ENCODE results near the gene BIRC5. TPM values are rescaled to one million over a fixed set of nuclear protein-coding genes. Genes with fewer than 3 reads are reported as not detected.
A peak's percentile ranks its signal among the peaks of the same experiment; 100 is the strongest.
"Not testable (repeated sequence)": the region's sequence is repeated elsewhere in the genome, so short reads cannot be mapped to it uniquely, and the experiment has no call there.

The BIRC5 gene
- 100 to 1,000 TPM; 100 to 107 TPM for total RNA-seq

DNA sequence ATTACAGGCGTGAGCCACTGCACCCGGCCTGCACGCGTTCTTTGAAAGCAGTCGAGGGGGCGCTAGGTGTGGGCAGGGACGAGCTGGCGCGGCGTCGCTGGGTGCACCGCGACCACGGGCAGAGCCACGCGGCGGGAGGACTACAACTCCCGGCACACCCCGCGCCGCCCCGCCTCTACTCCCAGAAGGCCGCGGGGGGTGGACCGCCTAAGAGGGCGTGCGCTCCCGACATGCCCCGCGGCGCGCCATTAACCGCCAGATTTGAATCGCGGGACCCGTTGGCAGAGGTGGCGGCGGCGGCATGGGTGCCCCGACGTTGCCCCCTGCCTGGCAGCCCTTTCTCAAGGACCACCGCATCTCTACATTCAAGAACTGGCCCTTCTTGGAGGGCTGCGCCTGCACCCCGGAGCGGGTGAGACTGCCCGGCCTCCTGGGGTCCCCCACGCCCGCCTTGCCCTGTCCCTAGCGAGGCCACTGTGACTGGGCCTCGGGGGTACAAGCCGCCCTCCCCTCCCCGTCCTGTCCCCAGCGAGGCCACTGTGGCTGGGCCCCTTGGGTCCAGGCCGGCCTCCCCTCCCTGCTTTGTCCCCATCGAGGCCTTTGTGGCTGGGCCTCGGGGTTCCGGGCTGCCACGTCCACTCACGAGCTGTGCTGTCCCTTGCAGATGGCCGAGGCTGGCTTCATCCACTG is at the start of gene BIRC5:
Gene BIRC5 (plus strand): TSS at position 238 of the 690 bp plus-strand sequence. CDS start 64 bp downstream, at position 302.
- POLR2A ChIA-PET: interaction anchor here (0.7 kb wide), 1 partner anchor 101 kb away, joined by 3 read pairs; no protein-coding TSS in a partner anchor
- Mint-ChIP-seq H3K27ac (peak within 1 kb of the TSS; percentile 78), H3K36me3 (ENCODE audit: low read depth) (peaks cover 22% of the 10 kb centered on the region), H3K4me3 (peak within 1 kb of the TSS; percentile 89), H3K4me1 (peaks cover 5% of the 10 kb centered on the region), H3K9me3 (ENCODE audit: low read depth) (no peaks in the 10 kb centered on the region), H3K27me3 (no peaks in the 10 kb centered on the region)
- peak; percentile 100 for ATAC-seq
- DNase-seq: peak; percentile 97
- CTCF ChIA-PET: interaction anchor here (0.6 to 1.8 kb wide), 6 partner anchors 38 to 197 kb away, joined by 3 to 7 read pairs (median 4); no protein-coding TSS in a partner anchor
- intact Hi-C loops (cut with DNase I, micrococcal nuclease): loop anchor here (1.0 kb wide), 8 partner anchors 27 to 795 kb away; partner anchors contain the start of genes AFMID (in 2 of the 2), TK1 (in 2 of the 2), CANT1 (in 1 of the 2) and SOCS3 (in 1 of the 2)

DNA sequence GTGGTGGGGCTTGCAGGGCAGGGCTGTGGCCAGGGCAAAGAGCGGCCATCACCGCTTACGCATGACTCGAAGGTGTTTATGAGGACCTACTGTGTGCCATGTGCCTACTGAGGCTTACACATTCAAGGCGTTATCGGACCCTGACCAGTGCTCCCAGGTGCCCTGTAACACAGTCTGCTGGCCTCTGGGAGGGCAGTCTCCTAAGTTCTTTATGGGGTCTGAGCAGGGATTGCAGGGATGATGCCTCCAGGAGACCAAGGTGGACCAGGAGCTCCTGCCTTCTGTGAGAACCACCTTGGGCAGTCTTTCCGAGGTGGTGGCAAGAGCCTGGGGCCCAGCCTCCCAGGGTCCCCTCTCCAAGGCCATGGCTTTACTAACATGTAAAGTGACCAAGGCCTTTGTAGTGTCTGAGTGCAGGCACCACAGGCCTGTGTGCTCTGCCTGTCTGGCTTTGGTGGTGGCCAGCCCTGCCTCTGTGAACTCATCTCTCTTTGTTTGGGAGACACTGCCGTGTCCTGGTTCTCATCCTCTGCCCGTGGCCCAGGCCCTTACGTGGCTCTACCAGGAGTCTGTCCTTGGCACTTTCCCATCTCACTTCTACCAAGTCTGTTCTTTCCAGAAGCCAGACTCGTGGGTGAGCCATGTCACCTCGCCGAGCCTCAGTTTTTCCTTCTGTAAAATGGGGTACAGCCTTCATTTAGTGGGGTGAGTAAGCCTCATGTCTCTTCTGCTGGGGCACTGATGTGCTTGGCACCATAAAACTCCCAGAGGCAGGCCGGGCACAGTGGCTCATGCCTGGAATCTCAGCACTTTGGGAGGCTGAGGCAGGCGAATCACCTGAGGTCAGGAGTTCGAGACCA is 49.1 kb upstream of the BIRC5 start:
- Mint-ChIP-seq H3K27me3 (no peaks in the 10 kb centered on the region), H3K4me1 (peaks cover 6% of the 10 kb centered on the region), H3K27ac (no peak overlapping the region), H3K4me3 (no peak overlapping the region), H3K36me3 (ENCODE audit: low read depth) (no peaks in the 10 kb centered on the region), H3K9me3 (ENCODE audit: low read depth) (no peaks in the 10 kb centered on the region)
- ChIA-PET CTCF (interaction anchor here (1.7 kb wide), 1 partner anchor 30 kb away, joined by 4 read pairs; no protein-coding TSS in a partner anchor), POLR2A (interaction anchor here (0.9 kb wide), 1 partner anchor 10 kb away, joined by 3 read pairs; no protein-coding TSS in a partner anchor)
- intact Hi-C loops (cut with DNase I, micrococcal nuclease): loop anchor here in 1 of 2 experiments (5.0 kb wide), 1 partner anchor 33 kb away; the partner anchor contains the start of gene TMC8
- no peak for ATAC-seq
- no peak for DNase-seq

DNA sequence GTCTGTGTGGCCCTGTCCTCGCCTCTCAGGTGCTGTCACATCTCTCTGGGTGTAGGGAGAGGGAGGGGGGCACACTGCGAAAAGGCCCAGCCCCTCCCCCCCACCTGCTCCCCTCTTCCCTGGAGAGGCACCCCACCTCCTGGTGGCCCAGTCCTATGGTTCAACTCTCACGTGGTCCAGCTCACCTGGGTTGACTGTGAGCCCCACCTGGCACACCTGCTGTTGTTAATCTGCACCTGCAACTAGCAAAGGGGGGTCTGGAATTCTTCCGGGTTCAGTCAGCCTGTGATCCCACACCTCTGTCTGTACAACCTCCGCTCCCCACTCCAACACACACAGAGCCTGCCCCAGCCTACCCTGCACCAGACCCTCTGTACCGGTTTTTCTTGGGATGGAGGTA is 47.6 kb upstream of the BIRC5 start:
- DNase-seq (no peak), ATAC-seq (no peak)
- peaks cover 15% of the 10 kb centered on the region for H3K4me1 Mint-ChIP-seq
- H3K4me3 Mint-ChIP-seq: no peak overlapping the region
- peaks cover 9% of the 10 kb centered on the region for H3K36me3 Mint-ChIP-seq (ENCODE audit: low read depth)
- no peak overlapping the region for H3K27ac Mint-ChIP-seq
- ChIA-PET CTCF (interaction anchor here (0.7 kb wide), 1 partner anchor 37 kb away, joined by 3 read pairs; no protein-coding TSS in a partner anchor), POLR2A (no interaction called here)
- H3K27me3 Mint-ChIP-seq: no peaks in the 10 kb centered on the region
- intact Hi-C loops (cut with DNase I, micrococcal nuclease): loop anchor here in 1 of 2 experiments (5.0 kb wide), 1 partner anchor 34 kb away; the partner anchor contains the start of gene TMC8
- H3K9me3 Mint-ChIP-seq (ENCODE audit: low read depth): no peaks in the 10 kb centered on the region

DNA sequence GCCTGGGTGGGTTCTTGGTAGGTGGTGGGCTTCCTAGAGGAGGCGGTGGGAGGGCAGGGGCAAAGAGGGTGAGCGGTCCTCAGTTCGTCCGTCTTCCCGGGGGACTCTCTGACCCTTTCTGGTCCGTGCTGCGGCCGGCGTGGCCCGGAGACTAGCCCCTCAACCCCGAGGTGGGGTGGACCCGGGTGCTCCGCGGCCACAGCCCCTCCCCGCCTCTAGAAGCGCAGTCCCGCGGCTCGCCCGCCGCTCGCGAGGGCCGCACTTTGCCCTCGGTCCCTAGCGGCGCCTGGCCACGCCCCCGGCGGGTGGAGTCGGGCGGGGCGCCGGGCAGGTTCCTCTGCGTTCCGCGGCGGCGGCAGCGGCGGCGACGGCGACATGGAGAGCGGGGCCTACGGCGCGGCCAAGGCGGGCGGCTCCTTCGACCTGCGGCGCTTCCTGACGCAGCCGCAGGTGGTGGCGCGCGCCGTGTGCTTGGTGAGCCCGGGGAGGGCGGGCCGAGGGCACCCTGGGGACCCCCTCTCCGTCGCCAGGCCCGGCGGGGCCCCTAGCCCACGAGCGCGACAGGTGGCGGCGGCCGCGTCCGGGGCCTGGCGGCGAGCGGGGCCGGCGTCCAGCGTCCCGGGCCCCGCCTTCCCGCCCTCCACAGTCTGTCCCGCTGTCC is 45.7 kb upstream of the BIRC5 start, which contains the start of gene SYNGR2:
Gene SYNGR2 (plus strand): TSS at position 340 of the 661 bp plus-strand sequence. CDS start 36 bp downstream, at position 376.
- Mint-ChIP-seq H3K9me3 (ENCODE audit: low read depth) (no peaks in the 10 kb centered on the region), H3K27ac (peak within 1 kb of the TSS; percentile 69), H3K4me3 (peak within 1 kb of the TSS; percentile 71), H3K36me3 (ENCODE audit: low read depth) (peaks cover 26% of the 10 kb centered on the region), H3K27me3 (no peaks in the 10 kb centered on the region), H3K4me1 (peaks cover 35% of the 10 kb centered on the region)
- CTCF ChIA-PET: no interaction called here
- POLR2A ChIA-PET: no interaction called here
- ATAC-seq (peak; percentile 79), DNase-seq (peak; percentile 93)
- intact Hi-C loops (cut with DNase I, micrococcal nuclease): loop anchor here (1.0 to 5.0 kb wide), 8 partner anchors 18 to 56 kb away; partner anchors contain the start of genes AFMID (in 2 of the 2), TK1 (in 2 of the 2), BIRC5 (in 1 of the 2) and TMC6 (in 1 of the 2)

DNA sequence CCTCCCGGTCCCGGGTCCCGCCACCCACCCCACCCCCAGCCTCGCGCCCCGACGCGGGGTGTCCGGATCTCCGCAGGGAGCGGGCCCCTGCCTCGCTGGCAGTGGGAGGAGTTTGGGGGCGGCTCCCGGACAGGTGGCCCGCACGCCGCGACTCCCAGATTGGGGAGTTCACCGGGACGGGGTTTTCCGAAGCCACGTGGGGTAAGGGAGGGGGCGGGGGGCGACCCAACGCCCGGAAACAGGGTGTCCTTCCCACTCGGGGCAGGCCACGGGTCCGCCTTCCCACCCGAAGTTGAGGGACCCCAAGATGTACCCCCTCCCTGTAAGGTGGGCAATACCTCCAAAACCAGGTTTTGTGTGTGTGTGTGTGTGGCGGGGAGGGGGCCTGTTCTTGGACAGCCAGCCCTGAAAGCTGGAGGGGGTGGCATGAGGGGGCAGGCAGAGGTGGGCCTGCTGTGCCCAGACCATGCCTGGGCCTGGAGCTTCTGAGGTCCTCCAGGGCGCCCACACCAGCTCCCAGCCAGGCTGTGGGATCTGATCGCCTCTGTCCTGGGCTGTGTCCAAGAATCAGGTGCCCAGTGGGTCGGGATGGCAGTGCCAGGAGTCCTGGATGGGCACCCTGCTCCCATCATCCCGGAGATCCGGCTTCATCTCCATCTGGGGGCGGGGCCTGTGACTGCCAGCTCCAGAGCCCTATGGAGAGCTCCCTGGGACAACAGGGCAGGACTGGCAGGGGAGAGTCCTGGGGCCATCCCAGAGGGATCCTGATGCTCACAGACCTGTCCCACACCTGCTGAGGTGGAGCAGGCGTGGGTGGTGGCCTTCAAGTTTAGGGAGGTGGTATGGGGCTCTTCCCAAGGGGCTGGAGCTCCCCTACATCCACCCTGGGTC is 44.9 kb upstream of the BIRC5 start:
- CTCF ChIA-PET: interaction anchor here (0.6 to 2.0 kb wide), 3 partner anchors 54 to 84 kb away, joined by 3 to 5 read pairs (median 3); no protein-coding TSS in a partner anchor
- intact Hi-C loops (cut with DNase I, micrococcal nuclease): loop anchor here (1.0 to 5.0 kb wide), 8 partner anchors 18 to 56 kb away; partner anchors contain the start of genes AFMID (in 2 of the 2), TK1 (in 2 of the 2), BIRC5 (in 1 of the 2) and TMC6 (in 1 of the 2)
- no peaks in the 10 kb centered on the region for H3K27me3 Mint-ChIP-seq

DNA sequence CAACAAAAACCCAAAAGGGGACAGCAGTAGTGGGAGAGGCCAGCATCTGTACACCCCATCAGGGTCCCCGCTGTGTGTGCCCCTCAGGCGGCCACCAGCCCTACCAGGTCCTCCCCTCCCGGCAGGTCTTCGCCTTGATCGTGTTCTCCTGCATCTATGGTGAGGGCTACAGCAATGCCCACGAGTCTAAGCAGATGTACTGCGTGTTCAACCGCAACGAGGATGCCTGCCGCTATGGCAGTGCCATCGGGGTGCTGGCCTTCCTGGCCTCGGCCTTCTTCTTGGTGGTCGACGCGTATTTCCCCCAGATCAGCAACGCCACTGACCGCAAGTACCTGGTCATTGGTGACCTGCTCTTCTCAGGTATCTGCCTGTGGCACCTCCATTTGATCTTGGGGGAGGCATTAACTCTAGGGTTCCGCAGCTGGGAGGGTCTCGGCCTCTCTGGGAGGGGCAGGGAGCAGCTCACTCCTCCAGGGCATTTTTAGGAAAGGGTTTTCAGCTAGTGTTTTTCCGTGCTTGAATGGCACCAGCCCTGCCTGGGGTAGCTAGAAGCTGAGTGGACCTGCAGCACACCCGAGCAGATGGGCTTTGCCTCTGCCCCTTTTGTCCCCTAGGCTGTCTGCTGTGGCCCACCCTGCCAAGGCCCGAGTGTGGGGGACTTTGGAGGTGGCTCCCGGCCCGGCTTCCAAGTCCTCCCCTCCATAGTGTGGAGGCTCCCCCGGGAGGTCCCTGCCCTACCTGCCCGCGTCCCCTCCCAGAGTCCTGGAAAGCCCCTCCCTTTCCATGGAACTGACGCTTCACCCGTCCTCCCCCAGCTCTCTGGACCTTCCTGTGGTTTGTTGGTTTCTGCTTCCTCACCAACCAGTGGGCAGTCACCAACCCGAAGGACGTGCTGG is 43.1 kb upstream of the BIRC5 start:
- H3K36me3 Mint-ChIP-seq (ENCODE audit: low read depth): peaks cover 45% of the 10 kb centered on the region
- ATAC-seq (no peak), DNase-seq (no peak)
- H3K4me1 Mint-ChIP-seq: peaks cover 48% of the 10 kb centered on the region
- intact Hi-C loops (cut with DNase I, micrococcal nuclease): no loop called here
- CTCF ChIA-PET: interaction anchor here (0.8 to 2.0 kb wide), 2 partner anchors 18 to 86 kb away, joined by 3 to 5 read pairs; no protein-coding TSS in a partner anchor
- POLR2A ChIA-PET: interaction anchor here (0.6 to 1.1 kb wide), 3 partner anchors 9 to 43 kb away, joined by 3 to 7 read pairs (median 3); no protein-coding TSS in a partner anchor
- peak overlapping the region; percentile 11 for H3K4me3 Mint-ChIP-seq
- H3K27me3 Mint-ChIP-seq: no peaks in the 10 kb centered on the region
- H3K27ac Mint-ChIP-seq: peak overlapping the region; percentile 81
- H3K9me3 Mint-ChIP-seq (ENCODE audit: low read depth): no peaks in the 10 kb centered on the region

More for the DNA sequence above, 44.9 kb upstream of the BIRC5 start:
- Mint-ChIP-seq H3K9me3 (ENCODE audit: low read depth) (no peaks in the 10 kb centered on the region), H3K4me1 (peaks cover 42% of the 10 kb centered on the region), H3K4me3 (peak overlapping the region; percentile 71), H3K36me3 (ENCODE audit: low read depth) (peaks cover 34% of the 10 kb centered on the region), H3K27ac (peak overlapping the region; percentile 55)
- POLR2A ChIA-PET: no interaction called here
- peak; percentile 78 for DNase-seq
- peak; percentile 36 for ATAC-seq

DNA sequence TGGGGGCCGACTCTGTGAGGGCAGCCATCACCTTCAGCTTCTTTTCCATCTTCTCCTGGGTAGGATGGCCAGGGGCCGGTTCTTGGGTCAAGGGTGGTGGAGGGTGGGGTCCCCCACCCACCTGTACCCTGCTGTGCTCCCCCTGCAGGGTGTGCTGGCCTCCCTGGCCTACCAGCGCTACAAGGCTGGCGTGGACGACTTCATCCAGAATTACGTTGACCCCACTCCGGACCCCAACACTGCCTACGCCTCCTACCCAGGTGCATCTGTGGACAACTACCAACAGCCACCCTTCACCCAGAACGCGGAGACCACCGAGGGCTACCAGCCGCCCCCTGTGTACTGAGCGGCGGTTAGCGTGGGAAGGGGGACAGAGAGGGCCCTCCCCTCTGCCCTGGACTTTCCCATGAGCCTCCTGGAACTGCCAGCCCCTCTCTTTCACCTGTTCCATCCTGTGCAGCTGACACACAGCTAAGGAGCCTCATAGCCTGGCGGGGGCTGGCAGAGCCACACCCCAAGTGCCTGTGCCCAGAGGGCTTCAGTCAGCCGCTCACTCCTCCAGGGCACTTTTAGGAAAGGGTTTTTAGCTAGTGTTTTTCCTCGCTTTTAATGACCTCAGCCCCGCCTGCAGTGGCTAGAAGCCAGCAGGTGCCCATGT is 42.3 kb upstream of the BIRC5 start:
- ATAC-seq; CTCF ChIA-PET; H3K27me3 Mint-ChIP-seq; H3K4me3 Mint-ChIP-seq; DNase-seq; H3K9me3 Mint-ChIP-seq (ENCODE audit: low read depth); intact Hi-C loops (cut with DNase I, micrococcal nuclease): not testable (repeated sequence)
- H3K27ac Mint-ChIP-seq: peak overlapping the region; percentile 81
- H3K4me1 Mint-ChIP-seq: peaks cover 53% of the 10 kb centered on the region
- H3K36me3 Mint-ChIP-seq (ENCODE audit: low read depth): peaks cover 46% of the 10 kb centered on the region
- POLR2A ChIA-PET: interaction anchor here (0.6 to 1.1 kb wide), 5 partner anchors 10 to 795 kb away, joined by 3 to 7 read pairs (median 3); no protein-coding TSS in a partner anchor

DNA sequence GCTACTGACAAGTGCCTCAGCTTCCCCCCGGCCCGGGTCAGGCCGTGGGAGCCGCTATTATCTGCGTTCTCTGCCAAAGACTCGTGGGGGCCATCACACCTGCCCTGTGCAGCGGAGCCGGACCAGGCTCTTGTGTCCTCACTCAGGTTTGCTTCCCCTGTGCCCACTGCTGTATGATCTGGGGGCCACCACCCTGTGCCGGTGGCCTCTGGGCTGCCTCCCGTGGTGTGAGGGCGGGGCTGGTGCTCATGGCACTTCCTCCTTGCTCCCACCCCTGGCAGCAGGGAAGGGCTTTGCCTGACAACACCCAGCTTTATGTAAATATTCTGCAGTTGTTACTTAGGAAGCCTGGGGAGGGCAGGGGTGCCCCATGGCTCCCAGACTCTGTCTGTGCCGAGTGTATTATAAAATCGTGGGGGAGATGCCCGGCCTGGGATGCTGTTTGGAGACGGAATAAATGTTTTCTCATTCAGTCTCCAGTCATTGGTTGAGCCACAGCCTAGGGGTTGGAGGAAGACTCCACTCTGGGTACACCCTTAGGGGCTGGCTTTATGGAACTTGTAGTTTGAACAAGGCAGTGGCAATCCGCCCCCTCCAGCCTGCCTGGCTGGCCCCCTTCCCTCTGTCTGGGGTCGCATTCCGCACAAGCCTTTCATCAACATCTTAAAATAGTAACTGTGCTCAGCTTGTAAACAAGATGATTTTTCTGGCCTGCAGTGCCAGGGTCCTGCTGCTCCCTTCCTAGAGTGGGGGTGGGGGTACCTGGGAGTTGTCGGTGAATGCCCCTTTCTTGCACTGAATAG is 41.6 kb upstream of the BIRC5 start:
- POLR2A ChIA-PET: interaction anchor here (0.6 to 1.1 kb wide), 4 partner anchors 10 to 796 kb away, joined by 3 to 7 read pairs (median 3); no protein-coding TSS in a partner anchor
- Mint-ChIP-seq H3K9me3 (ENCODE audit: low read depth) (no peaks in the 10 kb centered on the region), H3K4me3 (no peak overlapping the region), H3K27ac (peak overlapping the region; percentile 81), H3K4me1 (peaks cover 57% of the 10 kb centered on the region), H3K27me3 (no peaks in the 10 kb centered on the region), H3K36me3 (ENCODE audit: low read depth) (peaks cover 46% of the 10 kb centered on the region)
- intact Hi-C loops (cut with DNase I, micrococcal nuclease): no loop called here
- no peak for DNase-seq
- no peak for ATAC-seq
- CTCF ChIA-PET: no interaction called here
